Activated CD8-positive, alpha-beta memory T cell treated with anti-CD3 and anti-CD28 coated beads for 24 hours (primary cell): ENCODE measurements around the gene MATN4.
"Not testable (repeated sequence)": the region's sequence is repeated elsewhere in the genome, so short reads cannot be mapped to it uniquely, and the experiment has no call there.

ENCODE experiments used
- DNase-seq: peaks from one replicate; pipeline ENCODE4 v3.0.0-alpha.2; 2020

The MATN4 gene

GRCh38 chr20:45308117-45308778 is at the start of gene MATN4:
Gene MATN4, minus strand, starts transcription at chr20:45308299. Its CDS starts 2,717 bp downstream, at chr20:45305582.
- DNase-seq: no peak

GRCh38 chr20:45355209-45356084 is 47.3 kb upstream of the MATN4 start:
- no peak for DNase-seq

GRCh38 chr20:45354423-45355208 is 46.5 kb upstream of the MATN4 start:
- no peak for DNase-seq

GRCh38 chr20:45353746-45354145 is 45.6 kb upstream of the MATN4 start:
- DNase-seq: no peak

- DNase-seq: no peak
These were observed 44.6 kb upstream of the MATN4 start for GRCh38 chr20:45352729-45353128.

- DNase-seq: not testable (repeated sequence)
These were observed 42.7 kb upstream of the MATN4 start for GRCh38 chr20:45350795-45351194.

GRCh38 chr20:45350217-45350616 is 42.1 kb upstream of the MATN4 start:
- DNase-seq: no peak

- DNase-seq: peak; percentile 84
These were observed 40.1 kb upstream of the MATN4 start, which contains the start of gene SDC4 for GRCh38 chr20:45347936-45348778. Gene SDC4, minus strand, starts transcription at chr20:45348424. Its CDS starts 40 bp downstream, at chr20:45348384.

GRCh38 chr20:45347297-45347935 is 39.3 kb upstream of the MATN4 start:
- no peak for DNase-seq

- no peak for DNase-seq
These were observed 38.8 kb upstream of the MATN4 start for GRCh38 chr20:45346851-45347250.

GRCh38 chr20:45346291-45346718 is 38.2 kb upstream of the MATN4 start:
- DNase-seq: no peak

GRCh38 chr20:45345104-45345936 is 37.2 kb upstream of the MATN4 start:
- no peak for DNase-seq

- DNase-seq: no peak
These were observed 36.2 kb upstream of the MATN4 start for GRCh38 chr20:45344168-45344860.

- no peak for DNase-seq
These were observed 35.6 kb upstream of the MATN4 start for GRCh38 chr20:45343532-45344167.

- DNase-seq: no peak
These were observed 34.9 kb upstream of the MATN4 start for GRCh38 chr20:45342855-45343531.

- DNase-seq: no peak
These were observed 34.1 kb upstream of the MATN4 start for GRCh38 chr20:45341939-45342854.

GRCh38 chr20:45341579-45341938 is 33.5 kb upstream of the MATN4 start:
- no peak for DNase-seq

GRCh38 chr20:45340951-45341350 is 32.9 kb upstream of the MATN4 start:
- DNase-seq: no peak
